Panc1 (cell line): Measurements from ENCODE around the gene SRSF7.

Source experiments
- CTCF ChIP-seq: fragments of 450-650 bp; IDR thresholded peaks from 2 replicates; pipeline ENCODE4 v1.5.1; 2017; ENCODE audit warnings: mild to moderate bottlenecking
- POLR2AphosphoS5 ChIP-seq: IDR thresholded peaks from 2 replicates; pipeline ENCODE4 v1.6.1; 2012; ENCODE audit warnings: mild to moderate bottlenecking, low read depth, low read length, moderate library complexity
- TCF7L2 ChIP-seq: IDR thresholded peaks from 2 replicates; pipeline ENCODE4 v1.6.1; 2011; ENCODE audit warnings: mild to moderate bottlenecking, low read depth, low read length, inconsistent platforms

- TF ChIP-seq TCF7L2 (no peak), CTCF (no peak), POLR2AphosphoS5 (no peak)
These were observed 20.5 kb upstream of the SRSF7 start for GRCh38 chr2:38771632-38772031.
